GM21360 (cell line): Measurements from ENCODE around the gene DUS1L.

ENCODE experiments used
- ATAC-seq: cut with Tn5 transposase; IDR thresholded peaks from one replicate; pipeline ENCODE4 v1.9.1; 2021; ENCODE audit warnings: mild to moderate bottlenecking, moderate library complexity; ENCODE audit not compliant: unreplicated experiment

The DUS1L gene

GRCh38 chr17:82016061-82016874 is 49.3 kb downstream of the DUS1L start:
- ATAC-seq = no peak

- no peak for ATAC-seq
Measured at GRCh38 chr17:82015311-82015971, 50.2 kb downstream of the DUS1L start.

GRCh38 chr17:82014971-82015310 is 50.7 kb downstream of the DUS1L start:
- no peak for ATAC-seq

- ATAC-seq = no peak
Measured at GRCh38 chr17:82014432-82014831, 51.2 kb downstream of the DUS1L start.

- ATAC-seq = no peak
Measured at GRCh38 chr17:82013772-82014321, 51.8 kb downstream of the DUS1L start.

GRCh38 chr17:82013341-82013740 is 52.3 kb downstream of the DUS1L start:
- no peak for ATAC-seq

- ATAC-seq = no peak
Measured at GRCh38 chr17:82012640-82013295, 52.8 kb downstream of the DUS1L start.

- no peak for ATAC-seq
Measured at GRCh38 chr17:82012261-82012639, 53.4 kb downstream of the DUS1L start.

- ATAC-seq = no peak
Measured at GRCh38 chr17:82011617-82012187, 53.9 kb downstream of the DUS1L start.

GRCh38 chr17:82010575-82011525 is 54.8 kb downstream of the DUS1L start:
- no peak for ATAC-seq

- no peak for ATAC-seq
Measured at GRCh38 chr17:82009413-82009812, 56.2 kb downstream of the DUS1L start.

- no peak for ATAC-seq
Measured at GRCh38 chr17:82008941-82009405, 56.6 kb downstream of the DUS1L start.

GRCh38 chr17:82008258-82008940 is 57.2 kb downstream of the DUS1L start:
- ATAC-seq = no peak
